Fibroblast of upper back skin (primary cell): ENCODE data around the gene EVI5L.

Experiments used
- DNase-seq: peaks from one replicate; pipeline ENCODE4 v3.0.0-alpha.2; 2013

EVI5L gene

DNA sequence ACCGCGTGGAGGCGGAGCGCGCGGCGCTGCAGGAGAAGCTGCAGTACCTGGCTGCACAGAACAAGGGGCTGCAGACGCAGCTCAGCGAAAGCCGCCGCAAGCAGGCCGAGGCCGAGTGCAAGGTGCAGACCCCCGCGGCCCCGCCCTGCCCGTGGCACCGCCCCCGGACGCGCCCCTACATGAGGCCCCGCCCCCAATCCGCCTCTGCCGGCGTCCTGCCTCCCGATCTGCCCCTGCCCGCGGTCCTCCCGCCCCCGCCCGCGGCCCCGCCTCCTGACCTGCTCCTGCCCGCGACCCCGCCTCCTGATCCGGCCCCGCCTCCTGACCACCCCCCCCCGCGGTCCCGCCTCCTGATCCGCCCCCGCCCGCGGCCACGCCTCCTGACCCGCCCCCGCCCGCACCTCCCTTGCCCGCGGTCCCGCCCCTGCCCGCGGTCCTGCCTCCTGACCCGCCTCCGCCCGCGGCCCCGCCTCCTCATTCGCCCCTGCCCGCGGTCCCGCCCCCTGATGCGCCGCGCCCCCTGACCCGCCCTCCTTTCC, 32.5 kb downstream of the EVI5L start:
- peak; percentile 39 for DNase-seq

DNA sequence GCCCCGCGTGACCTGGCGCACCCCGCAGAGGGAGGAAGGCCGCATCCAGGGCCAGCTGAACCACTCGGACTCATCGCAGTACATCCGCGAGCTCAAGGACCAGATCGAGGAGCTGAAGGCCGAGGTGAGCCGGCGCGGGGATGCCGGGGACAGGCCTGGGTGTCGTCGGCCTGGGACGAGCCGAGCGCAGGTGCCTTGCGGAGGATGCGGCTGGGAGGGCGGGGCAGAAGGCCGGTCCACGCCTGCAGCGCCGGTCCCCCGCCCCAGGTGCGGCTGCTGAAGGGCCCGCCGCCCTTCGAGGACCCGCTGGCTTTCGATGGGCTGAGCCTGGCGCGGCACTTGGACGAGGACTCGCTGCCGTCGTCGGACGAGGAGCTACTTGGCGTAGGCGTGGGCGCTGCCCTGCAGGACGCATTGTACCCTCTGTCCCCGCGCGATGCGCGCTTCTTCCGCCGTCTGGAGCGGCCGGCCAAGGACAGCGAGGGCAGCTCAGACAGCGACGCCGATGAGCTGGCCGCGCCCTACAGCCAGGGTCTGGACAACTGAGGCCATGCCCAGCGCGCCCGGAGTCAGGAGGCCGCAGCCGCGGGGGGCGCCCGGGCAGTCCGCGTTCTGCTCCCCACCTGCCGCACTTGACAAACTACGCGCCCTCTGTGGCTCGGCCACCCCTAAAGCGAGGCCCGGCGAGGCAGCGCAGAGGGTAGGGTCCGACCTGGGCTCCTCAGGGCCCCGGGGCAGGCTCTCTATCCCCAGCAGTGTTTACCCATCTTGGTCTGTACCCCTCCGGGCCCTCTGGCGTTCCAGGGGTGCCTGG, 33.3 kb downstream of the EVI5L start:
- no peak for DNase-seq

DNA sequence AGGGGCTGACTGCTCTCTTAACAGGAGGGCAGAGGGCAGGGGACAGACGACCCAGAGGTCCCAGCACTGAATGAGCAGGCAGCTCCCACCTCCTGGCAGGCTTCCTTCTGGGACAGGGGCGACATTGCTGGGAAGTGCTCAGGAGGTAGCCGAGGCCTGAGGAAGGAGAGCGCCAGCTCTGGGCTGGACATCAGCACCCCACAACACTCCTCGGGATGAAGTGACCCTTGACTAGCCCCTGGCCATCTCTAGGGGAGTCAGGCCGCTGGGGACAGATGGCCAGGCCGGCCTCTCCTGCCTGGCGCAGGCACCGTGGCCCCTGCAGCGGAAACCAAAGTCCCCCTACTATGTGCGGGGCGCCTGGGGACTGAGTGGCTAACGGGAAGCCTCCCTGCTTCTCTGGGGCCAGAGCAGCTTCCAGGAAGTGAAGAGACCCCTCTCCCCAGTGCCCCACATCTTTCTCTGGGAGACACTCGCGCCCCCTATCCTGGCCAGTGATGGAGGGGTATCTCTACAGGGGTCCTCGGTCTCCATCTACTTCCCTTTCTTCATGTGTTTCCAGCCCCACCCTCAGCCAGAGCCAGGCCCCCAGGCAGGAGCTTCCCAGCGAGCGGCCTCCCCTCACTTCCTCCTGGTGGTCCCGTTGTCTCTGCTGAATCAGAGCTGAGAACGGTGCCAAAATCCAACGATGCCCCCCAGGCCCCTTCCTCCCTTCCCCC, 34.1 kb downstream of the EVI5L start:
- DNase-seq: no peak

DNA sequence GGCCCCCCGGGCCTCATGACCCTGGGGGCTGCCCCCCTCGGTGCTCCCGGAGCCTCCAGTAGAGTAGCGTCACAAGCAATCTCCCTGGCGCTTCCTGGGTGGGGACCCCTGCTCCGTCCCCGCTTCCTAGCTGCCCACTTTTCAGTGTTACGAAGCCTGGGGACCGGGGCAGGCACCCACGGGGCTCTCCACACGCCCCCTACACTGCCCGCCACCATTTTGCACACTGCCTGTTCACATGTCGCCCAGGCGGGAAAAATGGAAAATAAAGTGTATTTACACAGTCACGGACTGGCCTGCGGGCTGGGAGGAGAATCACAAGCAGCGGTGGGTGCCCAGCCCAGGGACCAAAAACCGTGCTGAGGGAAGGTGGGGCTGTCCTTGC, 34.7 kb downstream of the EVI5L start:
- DNase-seq: no peak

DNA sequence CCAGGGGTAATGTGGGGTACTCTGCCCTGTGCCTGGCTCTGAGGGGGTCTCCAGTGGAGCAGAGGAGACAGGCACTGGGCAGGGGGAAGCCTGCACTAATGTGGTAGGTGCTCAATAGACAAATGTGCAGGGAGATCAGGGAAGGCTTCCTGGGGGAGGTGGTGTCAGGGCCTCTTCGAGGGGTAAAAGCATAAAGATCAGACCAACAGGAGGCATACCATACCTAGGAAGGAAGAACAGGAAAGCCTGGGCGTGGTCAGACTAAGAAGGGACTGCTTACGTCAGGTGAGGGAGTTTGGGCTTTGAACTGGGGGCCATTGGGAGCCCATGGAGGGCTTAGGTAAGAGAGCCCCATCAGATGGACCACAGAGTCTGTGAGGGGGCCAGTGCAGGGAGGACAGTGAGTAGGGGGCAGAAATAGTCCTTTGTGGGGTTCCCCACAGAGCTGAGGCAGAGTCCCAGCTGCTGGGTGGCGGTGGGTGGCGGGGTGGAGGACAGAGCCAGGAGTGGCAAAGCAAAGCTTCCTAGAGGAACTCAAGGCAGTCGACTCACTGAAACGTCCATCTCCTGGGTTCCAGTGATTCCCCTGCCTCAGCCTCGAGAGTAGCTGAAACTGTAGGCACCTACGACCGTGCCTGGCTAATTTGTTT, 35.4 kb downstream of the EVI5L start:
- DNase-seq: no peak

DNA sequence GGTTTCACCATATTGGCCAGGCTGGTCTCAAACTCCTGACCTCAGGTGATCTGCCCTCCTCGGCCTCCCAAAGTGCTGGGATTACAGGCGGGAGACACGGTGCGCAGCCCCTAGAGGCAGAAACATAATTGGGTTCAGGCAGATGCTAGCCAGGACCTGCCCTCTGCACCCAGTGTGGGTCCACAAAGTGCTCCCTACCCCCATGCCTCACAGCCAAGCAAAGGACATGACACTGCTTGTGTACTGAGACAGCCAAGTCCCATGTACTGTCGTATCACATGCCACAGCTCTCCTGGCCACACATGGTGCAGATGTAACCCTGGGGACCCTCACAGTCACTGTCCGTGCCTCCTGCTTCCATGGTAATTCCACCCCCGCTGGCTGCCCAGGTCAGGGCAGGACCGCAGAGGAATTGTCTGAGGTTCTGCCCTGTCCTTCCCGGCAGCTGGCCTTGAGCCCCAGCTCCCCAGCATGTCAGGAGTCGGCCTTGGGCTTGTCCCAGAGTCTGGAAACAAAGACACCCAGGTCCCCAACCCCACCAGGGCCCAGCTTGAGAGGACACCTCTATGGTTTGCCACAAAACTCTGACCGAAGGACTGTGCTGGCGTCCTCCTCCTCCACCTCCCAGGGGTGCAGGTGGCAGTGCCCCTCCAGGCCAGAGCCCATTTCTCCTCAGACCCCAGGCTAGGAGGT, 36.5 kb downstream of the EVI5L start:
- DNase-seq: no peak

DNA sequence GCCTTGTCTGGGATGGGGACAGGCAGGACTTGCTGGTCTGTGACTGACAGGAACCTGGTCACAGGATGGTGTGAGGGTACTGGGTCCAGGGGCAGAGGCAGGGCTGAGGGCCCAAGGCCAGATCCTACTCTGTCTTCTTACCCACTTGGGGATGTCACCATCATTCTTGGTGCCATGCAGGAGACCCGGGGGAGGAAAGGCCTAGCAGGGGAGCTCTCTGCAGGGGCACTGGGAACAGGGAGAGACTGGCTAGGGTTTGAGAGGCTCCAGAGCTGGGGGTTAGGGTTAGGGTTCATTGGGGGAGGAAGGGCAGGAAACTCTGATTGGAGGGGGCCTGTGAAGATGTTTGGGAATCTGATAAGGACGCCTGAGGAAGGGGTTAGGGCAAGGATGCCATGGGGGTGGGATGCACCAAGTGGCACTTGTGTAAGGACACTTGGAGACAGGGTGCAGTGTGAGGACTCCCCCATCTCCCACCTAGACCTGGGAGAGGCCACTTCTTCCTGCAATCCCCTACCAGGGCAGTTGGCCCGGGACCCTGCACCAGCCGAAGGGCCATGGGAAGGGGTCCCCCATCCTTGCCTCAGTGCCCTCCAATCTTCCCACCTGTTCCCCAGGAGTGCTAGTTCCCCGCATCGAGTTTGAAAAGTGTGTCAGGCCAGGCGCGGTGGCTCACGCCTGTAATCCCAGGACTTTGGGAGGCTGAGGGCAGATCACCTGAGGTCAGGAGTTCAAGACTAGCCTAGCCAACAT, 37.2 kb downstream of the EVI5L start:
- no peak for DNase-seq

DNA sequence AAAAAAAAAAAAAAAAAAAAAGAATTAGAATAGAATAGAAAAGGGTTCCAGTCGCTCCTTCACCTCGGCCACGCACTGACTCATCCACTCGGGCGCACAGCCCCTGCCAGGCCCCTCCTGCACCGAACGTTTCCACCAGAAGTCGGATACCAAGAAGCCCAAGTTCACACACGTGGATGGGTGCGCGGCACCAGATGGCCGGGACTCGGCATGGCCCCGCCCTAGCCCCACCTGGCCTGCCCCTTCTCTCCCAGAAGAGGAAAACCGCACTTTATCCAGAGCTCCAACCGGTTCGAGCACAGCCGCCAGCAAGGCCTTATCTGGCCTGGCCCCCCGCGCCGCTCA, 38.3 kb downstream of the EVI5L start:
- no peak for DNase-seq

DNA sequence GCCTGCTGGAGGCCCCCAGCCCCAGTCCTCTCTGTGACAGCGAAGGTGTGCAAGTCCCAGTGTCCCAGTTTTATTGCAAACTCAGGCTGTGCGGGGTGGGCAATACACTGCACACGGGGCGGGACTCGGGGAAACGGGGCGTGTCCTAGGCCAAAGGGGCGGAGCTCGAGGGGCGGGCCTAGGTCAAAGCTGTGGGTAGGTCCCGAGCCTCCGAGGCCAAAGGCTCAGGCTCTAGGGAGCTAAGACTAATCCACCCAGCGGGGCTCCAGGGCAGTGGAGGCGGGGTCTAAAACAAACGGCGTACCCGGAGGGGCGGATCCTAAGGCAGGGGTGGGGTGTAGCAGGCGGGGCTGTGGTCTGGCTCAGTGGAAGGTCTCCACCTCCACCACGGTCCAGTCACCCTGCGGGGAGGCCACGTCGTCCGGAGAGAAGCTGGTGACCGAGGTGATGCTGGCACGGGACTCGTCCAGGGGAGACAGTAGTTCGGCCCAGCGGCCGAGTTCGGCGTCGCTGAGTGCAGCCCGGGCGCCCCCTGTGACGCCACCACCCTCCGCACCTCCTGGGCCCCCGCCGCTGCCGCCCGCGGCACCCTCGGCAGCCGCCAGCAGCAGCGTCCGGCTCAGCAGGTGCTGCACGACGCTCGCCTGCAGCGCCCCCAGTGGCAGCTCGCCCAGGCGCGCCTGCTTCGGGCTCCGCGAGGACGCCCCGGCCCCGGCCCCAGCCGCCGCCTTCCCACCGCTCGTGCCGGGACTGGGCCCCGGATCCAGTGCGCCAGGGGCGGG, 38.8 kb downstream of the EVI5L start:
- peak; percentile 37 for DNase-seq

DNA sequence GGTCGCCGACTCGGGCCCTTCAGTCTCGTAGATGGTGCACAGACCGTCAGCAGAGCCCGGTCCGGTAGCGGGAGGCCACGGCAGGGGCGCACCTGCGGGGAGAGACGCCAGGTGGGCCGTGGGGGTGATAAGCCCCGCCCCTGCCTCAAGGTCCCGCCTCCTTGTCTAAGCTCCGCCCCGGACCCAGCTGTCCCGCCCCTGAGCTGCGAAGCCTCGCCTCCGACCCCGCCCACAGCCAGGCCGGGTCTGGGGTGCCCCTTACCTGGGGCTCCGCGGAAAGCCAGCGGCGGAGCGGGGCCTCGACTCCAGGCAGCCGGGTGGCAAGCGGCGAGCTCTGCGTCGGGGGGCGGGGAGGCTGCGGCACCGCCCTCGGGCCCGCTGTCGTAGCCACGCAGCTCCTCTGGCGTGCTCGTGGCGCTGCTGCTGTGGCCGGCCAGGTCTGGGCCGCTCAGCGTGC, 39.5 kb downstream of the EVI5L start:
- DNase-seq: no peak

DNA sequence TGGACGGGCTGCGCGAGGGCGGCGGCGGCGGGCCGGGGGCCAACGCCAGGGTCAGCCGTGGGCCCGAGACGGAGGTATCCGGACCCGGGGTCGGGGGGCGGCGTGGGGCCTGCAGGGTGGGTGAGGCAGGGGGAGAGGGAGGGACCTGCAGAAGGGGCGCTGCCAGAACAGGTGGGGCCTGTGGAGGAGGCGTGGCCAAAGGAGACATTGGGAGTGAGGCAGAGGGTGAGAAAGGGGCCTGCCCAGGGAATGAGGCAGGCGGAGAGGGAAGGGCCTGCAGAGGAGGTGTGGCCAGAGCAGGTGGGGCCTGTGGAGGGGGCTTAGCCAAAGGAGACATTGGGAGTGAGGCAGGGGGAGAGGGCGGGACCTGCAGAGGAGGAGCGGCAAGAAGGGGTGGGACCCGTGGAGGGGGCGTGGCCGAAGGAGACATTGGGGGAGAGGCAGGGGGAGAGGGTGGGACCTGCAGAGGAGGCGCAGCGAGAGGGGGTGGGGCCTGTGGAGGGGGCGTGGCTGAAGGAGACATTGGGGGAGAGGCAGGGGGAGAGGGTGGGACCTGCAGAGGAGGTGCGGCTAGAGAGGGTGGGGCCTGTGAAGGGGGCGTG, 40.0 kb downstream of the EVI5L start:
- no peak for DNase-seq

DNA sequence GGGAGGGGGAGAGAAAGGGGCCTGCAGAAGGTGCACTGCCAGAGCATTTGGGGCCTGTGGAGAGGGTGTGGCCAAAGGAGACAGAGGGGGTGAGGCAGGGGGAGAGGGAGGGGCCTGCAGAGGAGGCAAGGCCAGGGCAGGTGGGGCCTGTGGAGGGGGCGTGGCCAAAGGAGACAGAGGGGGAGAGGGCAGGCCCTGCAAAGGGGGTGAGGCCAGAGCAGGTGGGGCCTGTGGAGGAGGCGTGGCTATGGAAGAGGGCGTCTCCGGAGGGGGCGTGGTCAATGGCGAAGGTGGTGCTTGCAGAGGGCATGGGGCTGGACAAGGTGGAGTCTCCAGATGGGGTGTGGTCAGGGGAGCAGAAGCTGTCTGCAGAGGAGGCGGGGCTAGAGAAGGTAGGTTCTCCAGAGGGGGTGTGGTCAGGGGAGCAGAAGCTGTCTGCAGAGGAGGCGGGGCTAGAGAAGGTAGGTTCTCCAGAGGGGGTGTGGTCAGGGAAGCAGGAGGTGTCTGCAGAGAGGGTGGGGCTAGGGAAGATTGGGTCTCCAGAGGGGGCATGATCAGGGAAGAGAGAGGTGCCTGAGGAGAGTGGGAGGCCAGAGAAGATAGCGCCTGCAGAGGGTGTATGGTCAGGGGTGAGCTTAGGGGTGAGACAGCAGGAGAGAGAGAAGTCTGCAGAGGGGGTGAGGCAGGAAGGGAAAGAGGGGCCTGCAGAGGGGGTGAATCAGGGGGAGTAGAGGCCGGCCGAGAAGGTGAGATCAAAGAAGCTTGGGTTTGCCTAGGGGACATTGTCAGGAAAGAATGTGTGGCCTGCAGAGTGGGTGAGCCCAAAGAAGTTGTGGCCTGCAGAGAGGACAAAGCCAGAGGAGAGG, 40.8 kb downstream of the EVI5L start:
- no peak for DNase-seq

DNA sequence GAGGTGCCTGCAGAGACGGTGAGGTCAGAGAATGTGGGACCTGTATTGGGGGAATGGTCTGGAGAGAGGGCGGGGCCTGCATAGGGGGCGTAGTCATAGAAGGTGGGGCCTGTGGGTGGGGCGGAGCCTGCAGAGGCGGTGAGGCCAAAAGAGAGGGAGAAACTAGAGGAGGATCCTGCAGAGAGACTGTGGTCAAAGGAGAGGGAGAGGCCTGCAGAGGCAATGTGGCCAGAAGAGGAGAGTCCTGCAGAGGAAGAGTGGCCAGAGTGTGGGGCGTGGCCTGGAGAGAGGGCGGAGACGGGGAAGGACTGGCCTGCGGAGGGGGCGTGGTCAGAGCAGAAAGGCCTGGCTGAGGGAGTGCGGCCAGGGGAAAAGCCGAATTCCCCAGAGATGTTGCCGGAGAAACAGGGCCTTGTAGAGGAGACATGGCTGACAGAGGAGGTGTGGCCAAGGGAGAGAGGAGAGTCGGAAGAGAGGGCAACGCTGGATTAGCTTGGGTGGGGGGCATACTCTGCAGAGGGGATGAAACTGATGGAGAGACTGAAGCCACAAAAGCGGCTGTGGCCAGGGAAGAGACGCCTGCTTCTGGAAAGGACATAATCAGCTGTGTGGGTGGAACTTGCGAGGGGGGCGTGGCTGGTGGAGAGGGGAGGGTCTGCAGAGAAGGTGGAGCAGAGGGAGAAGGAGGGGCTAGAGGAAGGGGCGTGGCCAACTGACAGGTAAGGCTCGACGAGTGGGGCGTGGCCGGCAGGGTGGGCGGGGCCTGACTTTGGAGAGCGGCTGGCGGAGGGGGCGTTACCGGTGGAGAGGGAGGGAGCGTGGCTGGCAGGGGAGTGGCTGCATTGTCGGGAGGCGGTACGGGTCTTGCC, 41.7 kb downstream of the EVI5L start:
- DNase-seq: peak; percentile 88

DNA sequence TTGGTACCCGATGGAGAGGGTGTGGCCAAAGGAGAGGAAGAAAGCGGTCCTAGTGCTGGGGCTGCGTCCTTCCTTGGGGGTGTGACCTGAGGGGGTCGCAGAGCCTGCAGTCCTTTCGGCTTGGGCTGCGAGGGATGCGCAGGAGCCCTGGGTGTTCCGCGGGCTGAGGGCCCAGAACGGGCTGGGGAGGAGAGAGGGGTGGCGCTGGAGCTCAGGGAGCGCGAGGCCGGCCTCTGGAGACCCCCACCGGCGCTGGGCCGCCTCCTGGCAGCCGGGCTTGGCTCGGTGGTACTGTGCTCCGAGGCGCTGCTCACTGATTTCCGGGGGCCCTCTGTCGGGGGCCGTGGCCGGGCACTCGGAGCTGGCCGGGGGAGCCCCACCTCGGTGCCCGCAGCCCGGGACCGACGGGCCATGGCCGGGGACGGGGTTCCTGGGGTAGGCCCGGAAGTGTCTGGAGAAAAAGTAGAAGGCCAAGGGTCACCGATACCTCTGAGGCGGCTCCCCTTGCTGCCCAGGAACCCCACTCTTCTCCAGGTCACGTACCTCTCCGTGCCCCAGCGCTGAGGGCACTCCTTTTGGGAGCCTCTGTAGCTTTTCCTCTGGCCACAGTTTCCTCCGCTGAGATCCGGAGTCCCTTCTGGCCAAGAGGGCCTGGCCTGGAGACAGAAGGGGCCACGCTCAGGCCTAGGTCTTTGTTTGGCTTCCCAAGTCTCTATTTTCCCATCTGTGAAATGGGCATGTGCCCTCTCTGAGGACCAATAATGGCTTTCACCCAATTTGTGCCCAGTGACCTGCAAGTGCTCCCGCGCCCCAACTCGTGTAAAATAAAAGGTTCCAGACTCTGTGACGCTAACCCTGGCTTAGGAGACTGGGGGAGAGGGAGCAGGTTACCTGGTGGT, 42.5 kb downstream of the EVI5L start:
- no peak for DNase-seq

DNA sequence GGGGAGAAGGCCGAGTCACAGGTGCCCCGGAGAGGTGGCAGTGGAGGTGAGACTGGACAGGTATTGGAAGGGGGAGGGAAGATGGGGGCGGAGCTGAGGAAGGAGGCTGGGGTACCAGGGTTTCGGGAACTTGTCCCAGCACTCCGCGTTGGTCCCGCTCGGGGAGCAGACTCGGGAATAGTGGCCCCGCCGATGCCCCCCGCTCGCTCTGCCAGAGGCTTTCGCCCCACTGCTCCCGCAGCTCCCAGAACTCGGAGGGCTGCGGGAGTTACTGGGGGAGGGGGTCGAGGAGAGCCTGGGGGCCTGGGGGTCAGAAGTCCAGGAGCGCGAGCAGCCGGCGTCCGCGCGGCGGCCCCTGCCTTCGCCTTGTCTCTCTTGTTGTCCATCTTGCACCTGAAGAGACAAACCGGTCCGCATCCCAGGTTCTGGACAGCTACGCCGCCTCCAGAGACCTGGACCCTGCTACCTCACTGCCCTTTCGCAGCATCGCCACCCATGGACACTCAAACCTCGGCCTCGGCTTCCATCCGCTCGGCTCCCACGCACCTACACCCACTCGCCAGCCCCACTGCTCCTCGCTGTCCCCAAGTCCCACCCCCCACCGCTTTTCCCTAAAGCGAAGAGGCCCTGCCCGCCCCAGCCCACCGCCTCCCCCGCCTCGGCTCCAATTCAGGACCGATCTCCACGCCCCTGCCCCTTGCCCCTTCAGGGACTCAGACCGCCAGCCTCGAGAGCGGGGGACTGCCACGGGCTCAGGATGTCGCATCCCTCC, 43.5 kb downstream of the EVI5L start:
- DNase-seq: no peak

DNA sequence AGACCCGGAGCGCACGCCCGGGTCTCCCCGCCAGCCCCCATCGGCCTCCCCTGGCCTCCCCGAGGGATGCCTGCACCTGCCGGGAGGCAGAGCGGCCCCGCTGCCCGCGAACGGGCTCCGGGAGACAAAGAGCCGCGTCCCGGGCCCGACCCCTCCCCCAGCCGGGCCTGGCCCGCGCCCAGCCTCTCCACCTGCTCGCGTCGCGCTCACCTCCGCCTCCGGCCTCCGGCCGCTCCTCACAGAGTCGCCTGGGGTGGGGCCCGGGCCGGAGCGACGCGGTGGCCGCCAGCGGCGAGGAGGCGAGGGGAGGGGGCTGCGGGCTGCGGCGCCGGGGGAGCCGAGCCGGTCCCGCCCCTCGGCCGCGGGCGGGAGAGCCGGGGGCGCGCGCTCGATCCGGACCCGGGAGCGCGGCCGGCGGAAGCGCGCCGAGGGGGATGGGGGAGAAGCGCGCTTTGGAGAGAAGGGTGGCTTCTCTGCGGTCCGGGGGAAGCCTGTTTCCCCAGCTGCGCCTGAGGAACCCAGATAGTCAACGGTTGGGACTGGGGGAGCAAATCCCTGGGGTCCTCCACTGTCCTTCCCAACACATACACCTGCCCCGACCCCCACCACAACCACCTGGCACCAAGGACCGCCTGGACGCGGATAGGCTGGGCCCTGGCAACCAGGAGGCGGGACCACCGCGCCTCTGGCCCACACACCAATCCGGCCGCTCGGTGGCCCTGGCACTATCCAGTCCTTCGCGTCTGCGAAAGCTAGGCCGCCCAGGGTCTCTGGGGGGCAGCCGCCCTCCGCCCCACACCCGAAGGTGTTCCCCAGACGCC, 44.3 kb downstream of the EVI5L start, which contains the start of gene PRR36:
Gene PRR36 (minus strand): TSS at position 315 of the 821 bp plus-strand sequence. CDS start 701 bp downstream, outside the sequence.
- no peak for DNase-seq
